Activated CD4-positive, CD25-positive, alpha-beta regulatory T cell treated with anti-CD3 and anti-CD28 coated beads, Interleukin-2, amount 50 U/mL, for 72 hours (primary cell): ENCODE measurements around the gene DDX1.
"Not testable (repeated sequence)": the region's sequence is repeated elsewhere in the genome, so short reads cannot be mapped to it uniquely, and the experiment has no call there.

Experiments
- DNase-seq: peaks from one replicate; pipeline ENCODE4 v3.0.0; 2021

Gene DDX1

DNA sequence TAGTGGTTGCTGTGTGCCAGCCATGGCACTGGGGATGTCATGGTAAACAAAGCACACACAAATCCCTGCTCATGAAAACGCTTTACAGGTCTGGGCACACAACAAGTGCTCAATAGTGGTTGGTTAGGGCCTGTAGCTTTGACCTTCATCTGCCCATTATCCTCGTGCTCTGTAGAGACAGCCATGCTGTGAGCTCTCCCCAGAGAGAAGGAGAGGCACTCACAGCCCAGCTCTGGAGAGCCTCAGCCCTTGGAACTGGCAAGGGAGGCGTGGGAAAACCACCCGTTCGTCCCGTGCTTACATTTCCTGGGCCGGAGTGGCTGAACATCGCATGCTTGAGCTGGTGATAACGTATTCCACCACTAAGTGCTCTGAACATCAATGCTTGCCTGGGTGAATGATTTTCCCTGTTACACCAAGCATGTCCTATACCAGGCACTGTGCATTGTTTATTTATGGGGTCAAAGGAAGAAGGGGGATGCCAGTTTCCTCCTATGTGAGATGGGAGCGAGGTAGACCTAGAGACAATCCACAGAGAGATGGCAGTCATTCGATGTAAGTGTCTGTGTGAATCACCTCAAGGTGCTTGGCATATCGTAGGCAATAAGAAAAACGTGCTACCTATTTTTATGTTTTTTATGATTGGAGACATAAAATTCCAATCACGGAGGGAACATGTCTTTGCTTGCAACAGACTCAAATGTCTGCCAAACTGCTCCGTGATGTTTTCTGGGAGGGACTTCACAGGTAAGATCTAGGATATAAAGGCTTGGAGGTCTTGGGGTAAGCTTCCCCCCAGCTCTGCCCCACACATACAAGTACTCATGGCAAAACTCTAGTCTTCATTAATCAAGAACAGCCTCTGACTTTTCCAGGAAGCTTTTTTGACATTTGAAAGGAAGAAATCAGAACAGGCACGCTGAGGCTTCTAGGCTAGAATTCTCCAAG lies 75.5 kb downstream of the DDX1 start:
- DNase-seq, result no peak

DNA sequence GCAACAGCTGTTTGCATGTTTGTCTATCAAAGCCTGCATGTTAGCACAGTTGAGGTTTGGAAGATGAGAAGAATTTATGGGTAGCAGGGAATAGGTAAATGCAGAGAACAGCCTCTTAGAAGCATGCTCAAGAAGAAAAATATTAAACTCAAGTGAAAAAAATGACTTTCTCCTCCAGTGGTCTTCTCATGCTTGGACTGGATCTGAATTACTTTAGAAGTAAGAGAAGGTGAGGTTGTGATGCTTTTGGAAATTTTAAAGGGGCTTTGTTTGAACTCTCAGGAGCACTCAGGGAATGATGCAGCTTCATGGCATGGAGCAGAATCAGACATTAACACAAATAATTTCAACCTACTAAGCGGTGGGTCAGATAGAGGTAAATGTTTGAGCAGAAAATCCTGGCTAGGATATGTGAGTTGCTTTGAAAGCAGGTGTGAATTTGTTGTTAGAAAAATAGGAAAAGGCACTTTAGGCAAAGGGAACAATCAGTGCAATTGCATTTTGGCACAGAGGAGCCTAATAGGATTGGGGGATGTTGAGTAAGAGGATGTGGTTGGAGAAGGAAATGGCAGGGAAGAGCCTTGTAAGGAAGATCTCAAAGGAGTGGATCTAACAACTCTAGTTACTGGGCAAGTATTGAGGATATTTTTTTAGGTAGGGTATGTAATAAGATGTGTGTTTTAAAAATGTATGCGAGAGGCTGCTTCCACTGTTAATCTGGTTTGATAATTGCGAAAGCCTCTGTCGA lies 76.3 kb downstream of the DDX1 start:
- no peak for DNase-seq

DNA sequence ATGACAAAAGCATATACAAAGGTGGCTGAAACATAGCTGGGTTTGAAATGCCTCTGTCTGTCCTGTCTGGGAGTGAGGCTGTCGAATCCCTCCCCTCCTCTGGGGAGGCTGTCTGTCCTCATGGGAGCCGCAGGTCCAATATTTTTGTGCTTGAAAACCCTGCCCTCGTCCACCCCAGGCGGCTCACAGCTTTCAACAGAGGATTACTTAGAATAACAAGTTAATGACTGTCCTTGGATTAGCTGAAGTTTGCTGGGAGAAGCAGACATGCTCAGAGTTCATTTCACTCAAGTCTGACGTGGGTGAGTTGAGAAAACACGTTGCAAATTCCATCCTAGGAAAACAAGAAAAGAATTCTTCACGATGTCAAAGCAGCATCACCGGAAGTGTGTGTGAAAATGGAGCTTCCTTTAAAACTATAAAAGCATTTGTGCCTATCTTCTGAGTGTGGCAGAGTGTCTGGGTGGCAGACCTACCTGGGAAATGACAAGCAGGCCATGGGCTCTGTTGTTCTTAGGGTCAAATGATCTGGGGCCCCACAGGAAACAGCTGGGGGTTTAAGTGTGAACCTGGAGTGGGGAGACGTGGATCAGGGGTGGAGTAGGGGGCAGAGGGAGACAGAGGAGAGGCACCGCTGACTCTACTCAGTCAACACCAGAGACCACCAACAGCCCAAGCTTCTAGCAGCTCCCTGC lies 77.1 kb downstream of the DDX1 start:
- no peak for DNase-seq

DNA sequence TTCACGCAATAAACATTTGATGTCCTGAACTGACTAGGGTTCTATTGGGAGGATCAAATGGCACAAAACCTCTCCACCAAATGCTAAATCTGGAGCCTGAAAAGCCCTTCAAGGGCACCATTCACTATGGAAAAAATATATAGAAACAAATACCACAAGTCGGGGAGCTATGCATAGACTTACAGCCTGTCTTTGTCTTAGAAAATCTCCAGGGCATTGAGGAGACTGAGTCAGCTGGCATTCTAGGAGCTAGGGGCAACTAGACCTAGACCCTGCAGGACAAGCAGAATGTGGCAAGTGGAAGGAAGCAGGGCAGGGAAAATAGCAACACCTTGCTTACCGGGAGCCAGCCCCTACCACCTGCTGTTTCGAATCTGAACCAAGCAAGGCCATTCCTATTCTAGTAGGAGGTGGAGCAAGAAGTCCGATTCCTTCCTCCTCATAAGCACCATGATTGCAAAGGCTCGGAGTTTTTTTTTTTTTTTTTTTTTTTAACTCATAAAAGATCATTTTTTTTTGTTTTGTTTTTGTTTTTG lies 77.8 kb downstream of the DDX1 start:
- no peak for DNase-seq

DNA sequence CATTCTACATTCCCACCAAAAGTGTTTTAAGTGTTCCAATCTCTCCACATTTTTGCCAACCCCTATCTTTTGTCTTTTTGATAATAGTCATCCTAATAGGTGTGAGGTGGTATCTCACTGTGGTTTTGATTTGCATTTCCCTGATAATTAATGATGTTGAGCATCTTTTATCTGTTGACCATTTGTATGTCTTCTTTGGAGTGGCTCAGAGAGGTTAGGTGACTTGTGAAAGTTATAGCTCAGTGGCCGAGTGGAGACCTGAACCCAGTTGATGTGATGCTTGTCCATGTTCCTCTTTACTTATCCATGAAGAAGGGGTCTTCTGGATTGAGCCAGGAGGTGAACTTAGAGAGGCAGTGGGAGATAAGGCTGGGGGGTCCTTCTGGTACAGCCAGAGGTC lies 78.8 kb downstream of the DDX1 start:
- DNase-seq, result no peak

DNA sequence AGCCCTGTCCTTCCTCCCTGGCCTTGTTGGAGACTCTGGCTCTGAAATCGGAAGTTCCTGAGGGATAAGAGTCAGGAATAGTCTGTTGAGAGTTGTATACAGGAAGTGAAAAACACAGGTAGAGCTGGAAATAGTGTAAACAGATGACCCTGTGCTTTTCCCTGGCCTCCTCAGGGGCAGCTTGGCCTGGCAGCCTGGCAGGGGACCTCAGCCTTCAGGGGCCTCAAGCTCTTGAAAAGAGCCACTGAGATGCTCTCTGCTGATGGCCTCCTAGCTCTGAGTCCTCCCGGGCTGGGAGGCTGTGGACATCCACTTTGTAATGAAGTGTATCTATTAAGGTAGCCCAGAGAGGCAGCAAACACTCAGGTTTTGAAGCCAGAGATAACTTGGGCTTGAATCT lies 79.3 kb downstream of the DDX1 start:
- no peak for DNase-seq

DNA sequence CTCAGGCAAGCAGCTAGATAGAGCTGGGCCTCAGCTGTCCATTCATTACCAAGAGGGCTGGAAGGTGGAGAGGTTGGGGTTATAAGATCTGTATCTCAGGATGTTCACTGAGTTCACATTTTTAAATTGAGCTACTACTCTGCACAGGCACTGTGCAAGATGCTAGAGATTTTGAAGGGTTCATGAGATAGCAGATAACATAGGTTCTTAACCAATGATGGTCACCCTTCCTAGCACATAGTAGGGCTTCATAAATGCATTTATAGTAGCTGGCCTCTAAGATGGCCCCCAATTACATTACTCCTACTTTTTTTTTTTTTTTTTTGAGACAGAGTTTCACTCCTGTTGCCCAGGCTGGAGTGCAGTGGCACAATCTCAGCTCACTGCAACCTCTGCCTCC lies 79.7 kb downstream of the DDX1 start:
- no peak for DNase-seq

DNA sequence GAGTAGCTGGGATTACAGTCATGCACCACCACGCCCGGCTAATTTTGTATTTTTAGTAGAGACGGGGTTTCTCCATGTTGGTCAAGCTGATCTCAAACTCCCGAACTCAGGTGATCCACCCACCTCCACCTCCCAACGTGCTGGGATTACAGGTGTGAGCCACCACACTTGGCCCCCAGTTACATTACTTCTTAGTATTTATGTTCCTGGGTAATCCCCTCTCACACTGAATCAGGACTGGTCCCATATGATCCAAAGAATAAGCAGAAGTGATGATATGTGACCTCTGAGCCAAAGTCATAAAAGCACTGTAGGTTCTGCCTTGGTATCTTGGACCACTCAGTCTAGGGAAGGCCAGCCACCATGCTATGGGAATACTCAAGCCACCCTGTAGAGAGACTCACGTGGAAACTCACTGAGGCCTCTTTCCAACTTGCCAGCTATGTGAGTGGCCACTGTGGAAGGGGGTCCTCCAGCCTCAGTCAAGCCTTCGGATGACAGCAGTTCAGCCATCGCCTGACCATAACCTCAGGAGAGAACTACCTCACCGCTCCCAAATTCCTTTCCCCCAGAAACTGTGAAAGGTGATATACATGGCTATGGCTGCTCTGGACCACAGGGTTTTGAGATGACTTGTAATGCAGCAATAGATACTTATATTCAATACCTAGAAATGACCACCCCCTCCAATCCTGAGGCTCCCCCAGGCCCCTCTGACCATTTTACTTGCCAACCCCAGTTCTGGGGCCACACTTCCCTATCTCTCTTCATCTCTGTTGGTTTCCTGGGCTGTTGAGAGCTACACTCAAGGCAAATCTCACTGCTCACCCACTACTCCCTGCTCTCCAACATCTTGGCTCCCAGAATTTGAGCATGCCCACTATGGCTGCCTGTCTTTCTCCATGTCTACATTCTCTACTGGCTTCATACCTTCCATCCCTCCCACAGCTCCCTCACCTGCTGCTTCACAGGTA lies 80.5 kb downstream of the DDX1 start:
- DNase-seq, result no peak

DNA sequence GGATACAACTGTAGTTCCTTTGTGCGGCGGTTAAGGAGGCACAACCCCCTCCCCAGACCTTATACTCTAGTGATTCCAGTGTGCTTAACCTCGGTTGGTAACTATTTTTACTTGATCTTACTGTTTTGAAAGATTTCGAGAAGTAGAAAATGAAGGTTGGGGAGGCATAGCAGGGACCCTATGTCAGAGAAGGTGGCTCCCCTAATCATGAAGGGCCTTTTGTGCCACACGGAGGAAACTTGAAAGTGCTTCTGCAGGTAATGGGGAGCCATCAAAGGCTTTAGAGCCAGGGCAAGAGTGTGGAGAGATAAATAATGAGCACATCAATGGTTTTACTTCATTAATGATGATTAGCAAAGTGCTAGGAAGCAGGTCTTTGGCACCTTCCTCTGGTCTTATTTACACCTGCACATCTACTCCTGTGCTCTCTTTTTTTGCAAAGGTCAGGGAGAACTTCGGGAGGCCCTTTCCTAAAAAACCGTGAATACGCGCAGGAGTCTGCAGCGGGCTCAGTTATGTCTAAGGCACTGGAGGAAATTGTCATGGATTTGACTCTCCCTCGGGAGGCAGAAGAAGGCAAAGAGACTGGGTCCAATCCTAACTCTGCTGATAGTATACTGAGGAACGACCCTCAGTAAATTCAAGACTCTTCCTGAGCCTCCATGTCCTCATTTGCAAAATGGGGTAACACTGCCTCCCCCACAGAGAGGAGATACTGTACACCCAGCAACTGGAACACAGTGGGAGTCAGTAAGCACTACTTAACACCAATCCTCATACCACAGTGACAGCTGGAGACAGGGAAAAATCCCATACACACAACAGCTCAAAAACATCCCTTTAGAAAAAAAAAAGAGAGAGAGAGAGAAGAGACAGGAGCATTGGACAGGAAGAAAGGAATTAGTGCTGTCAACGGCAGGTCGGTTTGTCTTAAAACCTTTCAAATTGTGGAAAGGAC lies 81.6 kb downstream of the DDX1 start:
- no peak for DNase-seq

DNA sequence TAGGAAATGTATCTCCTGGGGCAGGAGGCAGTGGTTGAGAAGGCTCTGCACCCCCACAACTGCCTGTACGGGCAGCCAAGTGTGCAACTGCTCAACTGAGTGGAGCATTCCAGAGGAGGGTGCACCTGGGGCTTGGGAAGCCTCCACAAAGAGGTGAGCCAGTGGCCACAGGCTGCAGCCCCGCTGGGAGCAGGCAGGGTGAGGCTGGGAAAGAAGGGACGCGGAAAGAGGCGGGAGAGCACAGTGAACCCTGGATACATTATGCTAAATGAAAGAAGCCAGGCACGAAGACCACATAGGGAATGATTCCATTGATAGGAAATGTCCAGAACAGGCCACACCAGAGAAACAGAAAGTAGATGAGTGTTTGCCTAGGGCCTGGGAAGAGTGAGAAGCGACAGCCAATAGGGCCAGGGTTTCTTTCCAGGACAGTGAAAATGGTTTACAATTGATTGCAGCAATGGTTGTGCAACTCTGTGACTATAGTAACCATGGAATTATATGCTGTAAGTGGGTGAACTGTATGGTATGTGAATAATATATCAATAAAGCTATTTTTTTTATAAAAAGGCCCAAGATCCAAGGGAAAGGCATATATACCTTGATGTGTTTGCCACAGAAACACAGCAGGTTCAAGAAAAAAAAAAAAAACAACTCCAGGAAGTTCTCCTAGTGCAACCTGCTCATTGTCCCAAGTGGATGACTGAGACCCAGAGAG lies 82.4 kb downstream of the DDX1 start:
- no peak for DNase-seq

DNA sequence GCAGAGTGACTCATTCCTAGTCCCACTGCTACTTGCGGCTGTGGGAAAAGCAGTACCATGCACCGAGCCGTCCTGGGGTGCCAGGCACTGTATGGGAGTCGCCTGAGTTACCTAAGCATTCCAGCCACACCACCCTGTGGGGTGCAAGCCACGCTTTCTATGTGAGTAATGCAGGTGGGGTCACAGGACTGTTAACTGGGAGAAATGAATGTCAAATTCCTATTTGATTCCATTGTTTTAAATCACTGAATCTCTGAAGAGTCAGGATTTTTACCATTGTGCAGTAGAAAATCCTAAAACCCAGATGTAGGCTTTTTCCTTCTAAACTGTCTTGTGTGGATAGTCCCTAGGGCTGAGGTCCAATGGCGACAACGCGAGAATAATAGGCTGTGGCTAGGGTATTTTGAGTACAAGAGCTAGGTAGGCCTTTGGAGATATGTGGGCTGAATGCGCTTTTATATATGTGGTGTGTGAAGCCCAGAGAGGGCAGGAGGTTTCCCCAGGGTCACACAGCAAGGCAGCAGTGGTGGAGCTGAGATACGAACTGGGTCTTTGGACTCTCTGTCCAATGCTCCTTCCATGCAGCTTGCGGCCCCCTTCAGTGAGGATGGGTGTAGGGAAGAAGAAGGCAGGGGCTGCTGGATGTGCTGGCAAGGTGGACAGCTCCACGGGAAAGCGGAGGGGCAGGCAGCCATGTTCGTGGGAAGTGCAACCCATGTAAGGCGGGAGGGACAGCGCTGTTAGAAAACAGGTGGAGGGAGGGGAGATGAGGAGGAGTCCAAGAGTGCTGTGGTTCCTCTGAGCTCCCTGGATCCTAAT lies 83.2 kb downstream of the DDX1 start:
- no peak for DNase-seq

DNA sequence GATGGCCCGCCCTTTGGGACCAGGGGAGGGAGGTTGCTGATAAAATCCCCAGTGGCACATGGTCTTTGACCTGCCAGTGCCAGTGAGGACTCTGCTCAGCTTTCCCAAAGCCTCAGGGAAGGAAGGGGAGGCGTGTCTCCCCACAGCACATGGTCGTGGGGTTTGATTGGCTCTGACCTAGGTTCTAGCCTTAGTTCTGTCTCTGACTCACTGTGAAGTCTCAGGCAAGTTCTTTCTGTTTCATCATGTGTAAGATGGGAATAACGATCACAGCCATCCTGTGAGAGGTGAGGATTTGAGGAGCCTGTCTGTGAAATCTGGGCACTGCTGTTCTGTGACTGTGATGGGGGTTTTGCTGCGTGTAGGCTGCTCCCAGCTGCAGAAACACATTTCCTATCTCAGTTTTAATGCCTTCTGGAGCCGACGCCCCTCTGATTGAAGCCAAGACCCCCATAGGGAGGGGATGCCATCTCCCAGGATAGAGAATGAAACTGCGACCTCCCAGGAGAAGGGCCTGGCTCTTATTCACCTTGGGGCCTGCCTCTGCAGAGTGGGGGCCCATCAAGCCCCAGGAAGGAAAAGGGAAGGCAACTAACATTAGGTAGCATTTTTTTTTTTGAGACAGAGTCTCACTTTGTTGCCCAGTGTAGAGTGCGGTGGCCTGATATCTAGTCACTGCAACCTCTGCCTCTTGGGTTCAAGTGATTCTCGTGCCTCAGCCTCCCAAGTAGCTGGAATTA lies 84.0 kb downstream of the DDX1 start:
- no peak for DNase-seq

DNA sequence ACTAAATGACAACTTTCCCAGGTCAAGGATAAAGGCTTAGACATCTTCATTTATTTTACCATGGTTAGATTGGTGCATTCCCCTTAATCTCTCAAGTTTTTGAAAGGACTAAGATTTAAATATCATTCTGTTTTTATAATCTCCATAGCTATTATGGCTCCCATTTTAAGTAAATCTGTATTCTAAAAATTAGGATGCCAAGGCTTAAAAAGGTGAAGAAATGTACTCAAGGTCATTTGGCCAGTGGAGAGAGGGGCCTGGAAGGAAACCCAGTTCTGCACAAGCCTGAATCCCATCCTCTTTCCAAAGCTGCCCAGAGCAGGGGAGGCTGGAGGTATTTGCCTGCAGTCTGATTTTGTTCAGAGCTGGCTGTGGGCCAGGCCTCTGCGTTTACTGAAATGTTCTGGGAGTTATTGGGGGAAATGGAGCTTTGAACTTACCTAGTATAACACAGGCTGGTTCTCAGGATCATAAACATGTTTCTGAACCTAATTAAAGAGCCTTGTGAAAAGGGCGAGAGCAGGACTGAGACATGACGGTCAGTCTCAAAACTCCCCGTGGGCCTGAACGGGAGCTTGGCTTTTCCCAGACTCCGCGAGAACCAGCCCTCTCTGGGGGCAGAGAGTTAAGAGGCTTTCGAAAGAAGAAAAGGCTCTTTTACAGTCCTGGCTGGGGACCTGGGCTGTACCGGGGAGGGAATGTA lies 85.6 kb downstream of the DDX1 start:
- DNase-seq, result no peak

DNA sequence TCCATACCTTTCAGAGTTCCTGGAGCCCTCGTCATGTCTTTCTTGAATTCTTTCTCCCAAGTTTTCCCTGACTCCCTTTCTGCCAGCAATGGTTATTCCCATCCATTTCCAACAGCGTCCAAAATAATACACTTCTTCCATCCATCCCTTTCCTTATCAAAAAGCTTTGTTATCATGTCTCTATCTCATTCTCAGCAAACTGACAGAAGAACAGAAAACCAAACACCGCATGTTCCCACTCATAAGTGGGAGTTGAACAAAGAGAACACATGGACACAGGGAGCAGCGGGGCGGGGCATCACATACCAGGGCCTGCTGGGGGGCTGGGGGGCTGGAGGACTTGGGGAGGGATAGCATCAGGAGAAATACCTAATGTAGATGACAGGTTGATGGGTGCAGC lies 86.7 kb downstream of the DDX1 start:
- DNase-seq, result no peak

DNA sequence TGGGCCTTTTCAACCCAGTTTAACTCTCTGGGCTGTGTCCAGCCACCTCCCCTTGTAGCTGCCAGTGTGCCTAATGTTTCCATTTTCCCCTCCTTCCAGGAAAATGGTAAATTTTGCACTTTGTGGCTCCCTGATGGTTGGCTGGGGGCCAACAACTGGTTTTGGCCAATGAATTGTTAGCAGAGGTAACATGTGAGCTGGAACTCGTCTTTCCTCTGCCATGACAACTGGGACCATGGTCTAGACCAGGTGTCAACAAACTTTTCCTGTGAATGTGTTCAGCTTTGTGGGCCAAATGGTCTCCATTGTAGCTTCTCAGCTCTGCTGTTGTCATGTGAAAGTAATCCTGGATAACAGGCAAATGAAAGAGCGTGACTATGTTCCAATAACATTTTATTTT lies 87.2 kb downstream of the DDX1 start:
- DNase-seq, result no peak

DNA sequence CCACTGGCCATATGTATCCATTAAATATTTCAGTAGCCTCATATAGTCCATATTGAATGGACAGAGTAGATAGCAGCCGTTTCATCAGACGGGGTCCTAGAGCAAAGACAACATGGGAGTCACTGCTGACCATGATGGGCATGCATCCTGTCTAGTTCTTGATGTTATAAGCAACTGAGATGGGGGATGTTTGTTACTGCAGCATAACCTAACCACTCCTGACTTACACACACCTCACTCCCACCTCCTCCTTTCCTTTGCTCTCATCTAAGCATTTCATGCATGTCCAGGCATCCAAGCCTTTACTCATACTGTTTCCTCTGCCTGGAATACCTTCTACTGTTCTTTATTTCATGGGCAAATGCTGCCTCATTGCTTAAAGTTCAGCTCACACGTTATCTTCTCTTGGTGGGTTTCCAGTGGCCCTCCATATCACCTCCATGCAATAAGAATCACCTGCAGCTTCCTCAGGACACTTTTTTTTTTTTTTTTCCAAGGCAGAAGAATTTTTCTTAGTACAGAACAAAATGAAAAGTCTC lies 87.8 kb downstream of the DDX1 start:
- no peak for DNase-seq

DNA sequence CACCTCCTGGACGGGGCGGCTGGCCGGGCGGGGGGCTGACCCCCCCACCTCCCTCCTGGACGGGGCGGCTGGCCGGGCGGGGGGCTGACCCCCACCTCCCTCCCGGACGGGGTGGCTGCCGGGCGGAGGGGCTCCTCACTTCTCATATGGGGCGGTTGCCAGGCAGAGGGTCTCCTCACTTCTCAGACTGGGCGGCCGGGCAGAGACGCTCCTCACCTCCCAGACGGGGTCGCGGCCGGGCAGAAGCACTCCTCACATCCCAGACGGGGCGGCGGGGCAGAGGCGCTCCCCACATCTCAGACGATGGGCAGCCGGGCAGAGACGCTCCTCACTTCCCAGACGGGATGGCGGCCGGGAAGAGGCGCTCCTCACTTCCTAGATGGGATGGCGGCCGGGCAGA lies 88.5 kb downstream of the DDX1 start:
- not testable (repeated sequence) for DNase-seq
